Activated CD8-positive, alpha-beta memory T cell treated with anti-CD3 and anti-CD28 coated beads for 1 hour (primary cell): ENCODE data around the gene GADD45GIP1.

ENCODE experiments used
- DNase-seq, 2 donors: peaks; one replicate each; pipeline ENCODE4 v3.0.0-alpha.2; 2020; ENCODE audit warnings: low read depth in 1 of 2; ENCODE audit errors: extremely low read depth in 1 of 2

The GADD45GIP1 gene

GRCh38 chr19:12956446-12957388, at the start of gene GADD45GIP1:
Gene GADD45GIP1 (minus strand): TSS chr19:12957223. CDS start chr19:12957212, 11 bp downstream.
- peak in 1 of 2 donors; percentile 73 for DNase-seq

GRCh38 chr19:13005861-13006370, 48.9 kb upstream of the GADD45GIP1 start:
- DNase-seq = no peak

- DNase-seq = no peak
Measured at GRCh38 chr19:13005253-13005652, 48.2 kb upstream of the GADD45GIP1 start.

GRCh38 chr19:13004273-13004672, 47.2 kb upstream of the GADD45GIP1 start:
- no peak for DNase-seq

GRCh38 chr19:13003081-13003480, 46.1 kb upstream of the GADD45GIP1 start:
- DNase-seq = no peak

GRCh38 chr19:13002166-13002898, 45.3 kb upstream of the GADD45GIP1 start:
- DNase-seq = no peak

GRCh38 chr19:13001502-13002165, 44.6 kb upstream of the GADD45GIP1 start:
- no peak for DNase-seq

GRCh38 chr19:13001166-13001501, 44.1 kb upstream of the GADD45GIP1 start:
- no peak for DNase-seq

- no peak for DNase-seq
Measured at GRCh38 chr19:12997967-12998940, 41.2 kb upstream of the GADD45GIP1 start.

GRCh38 chr19:12997179-12997966, 40.4 kb upstream of the GADD45GIP1 start:
- DNase-seq = no peak

- DNase-seq = no peak
Measured at GRCh38 chr19:12996406-12997094, 39.5 kb upstream of the GADD45GIP1 start.

GRCh38 chr19:12995596-12996405, 38.8 kb upstream of the GADD45GIP1 start:
- no peak for DNase-seq

- DNase-seq = peak in 1 of 2 donors; percentile 38
Measured at GRCh38 chr19:12994701-12995595, 37.9 kb upstream of the GADD45GIP1 start, which contains the start of gene NFIX. Gene NFIX (plus strand): TSS chr19:12995475. CDS start chr19:12995838, 363 bp downstream.

GRCh38 chr19:12993562-12993961, 36.5 kb upstream of the GADD45GIP1 start:
- DNase-seq = no peak

- DNase-seq = no peak
Measured at GRCh38 chr19:12992729-12993128, 35.7 kb upstream of the GADD45GIP1 start.

GRCh38 chr19:12991296-12991695, 34.3 kb upstream of the GADD45GIP1 start:
- no peak for DNase-seq

GRCh38 chr19:12990853-12991252, 33.8 kb upstream of the GADD45GIP1 start:
- DNase-seq = no peak
